ENCODE data around the gene ENGASE.

DNA sequence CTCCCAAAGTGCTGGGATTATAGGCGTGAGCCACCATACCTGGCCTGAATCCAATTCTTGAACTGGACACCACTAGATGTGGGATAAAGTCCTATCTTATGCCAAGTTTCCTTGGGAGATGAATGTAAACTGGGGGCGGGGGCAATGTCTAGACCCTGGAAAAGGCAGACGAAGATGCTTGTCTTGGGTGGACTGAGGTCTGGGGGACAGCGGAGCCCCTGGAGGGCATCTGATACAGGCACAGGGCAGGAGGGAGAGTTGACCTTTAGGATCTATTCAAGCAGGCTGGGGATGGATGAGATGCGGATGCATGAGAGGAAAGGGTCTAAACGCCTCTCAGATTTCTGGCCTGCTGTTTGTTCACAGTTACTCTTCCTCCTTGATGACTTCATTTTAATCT is 38.9 kb upstream of the ENGASE start:
- TF ChIP-seq POLR2A (IDR thresholded peaks at IDR 0.05; ENCODE audit: low read depth), result no peak
- TF ChIP-seq, protein P1, sequence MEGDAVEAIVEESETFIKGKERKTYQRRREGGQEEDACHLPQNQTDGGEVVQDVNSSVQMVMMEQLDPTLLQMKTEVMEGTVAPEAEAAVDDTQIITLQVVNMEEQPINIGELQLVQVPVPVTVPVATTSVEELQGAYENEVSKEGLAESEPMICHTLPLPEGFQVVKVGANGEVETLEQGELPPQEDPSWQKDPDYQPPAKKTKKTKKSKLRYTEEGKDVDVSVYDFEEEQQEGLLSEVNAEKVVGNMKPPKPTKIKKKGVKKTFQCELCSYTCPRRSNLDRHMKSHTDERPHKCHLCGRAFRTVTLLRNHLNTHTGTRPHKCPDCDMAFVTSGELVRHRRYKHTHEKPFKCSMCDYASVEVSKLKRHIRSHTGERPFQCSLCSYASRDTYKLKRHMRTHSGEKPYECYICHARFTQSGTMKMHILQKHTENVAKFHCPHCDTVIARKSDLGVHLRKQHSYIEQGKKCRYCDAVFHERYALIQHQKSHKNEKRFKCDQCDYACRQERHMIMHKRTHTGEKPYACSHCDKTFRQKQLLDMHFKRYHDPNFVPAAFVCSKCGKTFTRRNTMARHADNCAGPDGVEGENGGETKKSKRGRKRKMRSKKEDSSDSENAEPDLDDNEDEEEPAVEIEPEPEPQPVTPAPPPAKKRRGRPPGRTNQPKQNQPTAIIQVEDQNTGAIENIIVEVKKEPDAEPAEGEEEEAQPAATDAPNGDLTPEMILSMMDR (IDR thresholded peaks at IDR 0.05), result no peak
